Right hindlimb (tissue), 1 donor: ENCODE data around the gene PRR20G.
"Not testable (repeated sequence)": the region's sequence is repeated elsewhere in the genome, so short reads cannot be mapped to it uniquely, and the experiment has no call there.

Experiments used
- DNase-seq: peaks from one replicate; pipeline ENCODE4 v3.0.0-alpha.2; 2018

The PRR20G gene

GRCh38 chr3:127287840-127288239 is at the start of gene PRR20G:
PRR20G (minus strand) TSS chr3:127288046; CDS start chr3:127287365, 681 bp downstream.
- no peak for DNase-seq

- DNase-seq: no peak
Observed at GRCh38 chr3:127337001-127337400, 49.2 kb upstream of the PRR20G start.

- DNase-seq: no peak
Observed at GRCh38 chr3:127336101-127336500, 48.3 kb upstream of the PRR20G start.

GRCh38 chr3:127330385-127330784 is 42.5 kb upstream of the PRR20G start:
- DNase-seq: no peak

- DNase-seq: no peak
Observed at GRCh38 chr3:127329631-127330285, 41.9 kb upstream of the PRR20G start.

GRCh38 chr3:127328421-127328820 is 40.6 kb upstream of the PRR20G start:
- no peak for DNase-seq

GRCh38 chr3:127326341-127326740 is 38.5 kb upstream of the PRR20G start:
- DNase-seq: no peak

GRCh38 chr3:127325629-127325961 is 37.7 kb upstream of the PRR20G start:
- DNase-seq: no peak

- no peak for DNase-seq
Observed at GRCh38 chr3:127324913-127325628, 37.2 kb upstream of the PRR20G start.

- DNase-seq: no peak
Observed at GRCh38 chr3:127324076-127324475, 36.2 kb upstream of the PRR20G start.

GRCh38 chr3:127323581-127323980 is 35.7 kb upstream of the PRR20G start:
- no peak for DNase-seq

- DNase-seq: no peak
Observed at GRCh38 chr3:127321371-127321770, 33.5 kb upstream of the PRR20G start.

- DNase-seq: no peak
Observed at GRCh38 chr3:127320529-127321121, 32.8 kb upstream of the PRR20G start.

GRCh38 chr3:127316685-127317084 is 28.8 kb upstream of the PRR20G start:
- DNase-seq: no peak

- DNase-seq: no peak
Observed at GRCh38 chr3:127312818-127313217, 25.0 kb upstream of the PRR20G start.

GRCh38 chr3:127308821-127309220 is 21.0 kb upstream of the PRR20G start:
- DNase-seq: not testable (repeated sequence)

GRCh38 chr3:127307916-127308315 is 20.1 kb upstream of the PRR20G start:
- DNase-seq: no peak

GRCh38 chr3:127307112-127307835 is 19.4 kb upstream of the PRR20G start:
- DNase-seq: no peak

GRCh38 chr3:127306361-127307111 is 18.7 kb upstream of the PRR20G start:
- DNase-seq: no peak

- no peak for DNase-seq
Observed at GRCh38 chr3:127305499-127306060, 17.7 kb upstream of the PRR20G start.

- no peak for DNase-seq
Observed at GRCh38 chr3:127304121-127304744, 16.4 kb upstream of the PRR20G start.

GRCh38 chr3:127299276-127299675 is 11.4 kb upstream of the PRR20G start:
- DNase-seq: no peak
